GM12878 (cell line): ENCODE measurements around the gene EML1. TPM values are rescaled to one million over a fixed set of nuclear protein-coding genes. Genes with fewer than 3 reads are reported as not detected.

Experiments used
- ATAC-seq: fragments of 200-7000 bp; cut with Tn5 transposase; 3 replicates; pipeline ENCODE4 v1.9.1; 2020; ENCODE audit warnings: mild to moderate bottlenecking, moderate library complexity
- BruUV-seq: library from RNA; stranded (reverse); fragments of 400-500 nt; replicated peaks from 2 replicates; lab custom pipeline; 2021; lab: Mats Ljungman, UMichigan
- CTCF ChIA-PET: fragments of 300-600 bp; sonication (Branson Sonifier 250); formaldehyde crosslinking; extraction: SDS; loops from one replicate; lab custom pipeline; 2021; ENCODE audit warnings: inconsistent platforms; lab: Yijun Ruan, JAX
- POLR2A ChIA-PET: fragments of 350-600 bp; formaldehyde crosslinking; extraction: SDS; loops from one replicate; lab custom pipeline; 2021; ENCODE audit warnings: inconsistent platforms; lab: Charles Lee
- RAD21 ChIA-PET: fragments of 300-600 bp; sonication (Branson Sonifier 250); formaldehyde crosslinking; loops from one replicate; lab custom pipeline; 2023; ENCODE audit warnings: antibody characterized with exemption; ENCODE audit not compliant: unreplicated experiment; lab: Charles Lee
- SMC1A ChIA-PET: fragments of 300-600 bp; sonication (Branson Sonifier 250); formaldehyde crosslinking; loops from one replicate; lab custom pipeline; 2023; ENCODE audit not compliant: unreplicated experiment, uncharacterized antibody; lab: Charles Lee
- DNase-seq: peaks from one replicate; pipeline ENCODE4 v3.0.0-alpha.2; 2011; ENCODE audit warnings: low read depth, low spot score
- FAIRE-seq: peaks from 3 replicates; lab custom pipeline; 2011; peaks lifted over from hg19 to GRCh38; lab: Jason Lieb, UNC
- H2AFZ ChIP-seq: 2 replicates; pipeline ENCODE4 v1.6.0; 2011; ENCODE audit warnings: low read depth, low read length, control low read depth; ENCODE audit not compliant: control insufficient read depth
- H3K27ac ChIP-seq: 2 replicates; pipeline ENCODE4 v1.5.1; 2011; ENCODE audit warnings: control low read depth; ENCODE audit not compliant: control insufficient read depth, insufficient read depth
- H3K27me3 ChIP-seq, 2 experiments: replicated peaks in 1 of 2; 2 replicates each; pipeline versions ENCODE4 v1.6.0 to v1.6.1; 2011; ENCODE audit warnings: low read length in 1 of 2; ENCODE audit not compliant: control insufficient read depth in 2 of 2, insufficient read depth in 2 of 2
- H3K36me3 ChIP-seq, 2 experiments: 2 replicates each; pipeline ENCODE4 v1.5.1; 2011; ENCODE audit warnings: low read length in 1 of 2; ENCODE audit not compliant: control insufficient read depth in 2 of 2, insufficient read depth in 2 of 2
- H3K4me1 ChIP-seq: 2 replicates; pipeline ENCODE4 v1.6.1; 2011; ENCODE audit warnings: mild to moderate bottlenecking, low read length, moderate library complexity, mixed read lengths; ENCODE audit not compliant: control insufficient read depth, insufficient read depth
- H3K4me2 ChIP-seq: 2 replicates; pipeline ENCODE4 v1.6.0; 2011; ENCODE audit warnings: control low read depth; ENCODE audit not compliant: control insufficient read depth, insufficient read depth
- H3K4me3 ChIP-seq: fragments of 200-600 bp; sonication (generic); 2 replicates; pipeline ENCODE4 v1.5.1; 2016
- H3K79me2 ChIP-seq: 2 replicates; pipeline ENCODE4 v1.6.0; 2011; ENCODE audit warnings: low read length; ENCODE audit not compliant: control insufficient read depth, insufficient read depth
- H3K9ac ChIP-seq: 2 replicates; pipeline ENCODE4 v1.8.0; 2011; ENCODE audit warnings: low read length, control low read depth, mixed read lengths; ENCODE audit not compliant: control insufficient read depth, insufficient read depth
- H3K9me3 ChIP-seq: replicated peaks from 3 replicates; pipeline ENCODE4 v1.5.1; 2011; ENCODE audit warnings: mild to moderate bottlenecking, low read length; ENCODE audit not compliant: control insufficient read depth, insufficient read depth
- H4K20me1 ChIP-seq: 2 replicates; pipeline ENCODE4 v1.6.0; 2011; ENCODE audit not compliant: control insufficient read depth, insufficient read depth
- ESRRA ChIP-seq: IDR thresholded peaks from 2 replicates; pipeline ENCODE4 v1.6.1; 2012; ENCODE audit warnings: mild to moderate bottlenecking, low read length, improper control_type of control experiment
- NFXL1 ChIP-seq: fragments of 450-650 bp; IDR thresholded peaks from 2 replicates; pipeline ENCODE4 v1.6.1; 2017; ENCODE audit warnings: antibody characterized with exemption, mild to moderate bottlenecking, borderline replicate concordance
- NRF1 ChIP-seq: conservative IDR thresholded peaks from 2 replicates; pipeline ENCODE4 v1.6.1; 2011; ENCODE audit warnings: mild to moderate bottlenecking, low read depth, low read length, improper control_type of control experiment
- PAX8 ChIP-seq: fragments of 450-650 bp; IDR thresholded peaks from 2 replicates; pipeline ENCODE4 v1.6.1; 2017; ENCODE audit warnings: mild to moderate bottlenecking, moderate library complexity
- WGBS: methylation state at CpG from one replicate; pipeline ENCODE4 v1.1.6; 2016; ENCODE audit warnings: low lambda C conversion rate; ENCODE audit not compliant: insufficient replicate concordance, insufficient coverage; ENCODE audit errors: missing lambda C conversion rate; 5-methylcytosine and 5-hydroxymethylcytosine counted together
- in situ Hi-C: fragments of 300-500 bp; cut with MboI; formaldehyde crosslinking; loops from 9 replicates; pipeline ENCODE4 v1.14.3; 2018; ENCODE audit warnings: mixed read lengths
- intact Hi-C: fragments of 100-400 bp; cut with micrococcal nuclease; formaldehyde crosslinking; loops from one replicate; pipeline ENCODE4 v1.14.2; 2022; ENCODE audit not compliant: unreplicated experiment
- polyA plus RNA-seq, 11 experiments: library from polyadenylated mRNA; depleted of rRNA in 4 of 11; unstranded in 6 of 11; stranded (reverse) in 5 of 11; fragments of >200 nt; fragmentation: Nextera tagmentation in 4 of 11; fragmentation: Illumina TruSeq in 1 of 11; extraction: Ambion mirVana in 4 of 11; extraction: Trizol in 1 of 11; gene quantifications; 1 replicate in 1 of 11; 2 replicates in 10 of 11; pipeline versions ENCODE4 v1.2.1 to v1.2.3, GENCODE V29; 2011 to 2016; ENCODE audit warnings: inconsistent platforms in 2 of 11, missing spikeins in 2 of 11, low read depth in 1 of 11
- total RNA-seq, 4 experiments: library from RNA; depleted of rRNA in 3 of 4; stranded (reverse); fragments of >200 nt in 3 of 4; fragmentation: Illumina TruSeq in 1 of 4; extraction: Trizol in 1 of 4; gene quantifications; 2 replicates each; pipeline versions ENCODE4 v1.2.1 to v1.2.3, GENCODE V29; 2013 to 2021
- TF ChIP-seq, protein P1 (sequence below): fragments of 450-650 bp; IDR thresholded peaks from 2 replicates; pipeline ENCODE4 v1.6.1; 2017; ENCODE audit warnings: mild to moderate bottlenecking
- TF ChIP-seq, protein P2 (sequence below): fragments of 450-650 bp; IDR thresholded peaks from 2 replicates; pipeline ENCODE4 v1.6.1; 2017; ENCODE audit warnings: mild to moderate bottlenecking, moderate library complexity
- TF ChIP-seq, protein P3 (sequence below): fragments of 450-650 bp; formaldehyde crosslinking; IDR thresholded peaks from 2 replicates; pipeline ENCODE4 v1.4.0; 2022; ENCODE audit warnings: mild to moderate bottlenecking, moderate library complexity
- TF ChIP-seq, protein P4 (sequence below): fragments of 450-650 bp; formaldehyde crosslinking; IDR thresholded peaks from 2 replicates; pipeline ENCODE4 v1.4.0; 2020; ENCODE audit warnings: mild to moderate bottlenecking, moderate library complexity

EML1 gene
- total and polyA plus RNA-seq, 10 of the 15 experiments (the other 5 are each of a cell fraction or from before 2014, with no cell fraction given): 0.05 to 3.4 (median 0.11) TPM; not detected in 3

DNA sequence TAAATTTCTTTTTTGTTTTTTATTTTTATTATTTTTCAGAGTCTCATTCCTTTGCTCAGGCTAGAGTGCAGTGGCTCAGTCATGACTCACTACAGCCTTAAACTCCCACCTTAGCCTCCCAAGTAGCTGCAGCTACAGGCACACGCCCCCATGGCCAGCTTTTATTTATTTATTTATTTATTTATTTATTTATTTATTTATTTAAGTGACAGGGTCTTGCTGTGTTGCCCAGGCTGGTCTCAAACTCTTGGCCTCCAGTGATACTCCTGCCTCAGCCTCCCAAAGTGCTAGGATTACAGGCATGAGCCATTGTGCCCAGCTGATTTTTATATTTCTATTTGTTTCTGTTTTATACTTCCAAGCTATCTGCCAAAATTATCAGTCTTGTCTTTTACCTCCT lies 182.8 kb downstream of the EML1 start:
- Histone ChIP-seq H3K9ac (no peak overlapping the region), H3K36me3 (no peaks in the 10 kb centered on the region), H3K9me3 (no peaks in the 10 kb centered on the region), H3K4me3 (no peak overlapping the region), H3K27ac (no peak overlapping the region), H3K27me3 (peaks cover 0 to 5% of the 10 kb centered on the region in 2 experiments; a peak in 2 of 4 replicates), H3K4me1 (no peaks in the 10 kb centered on the region), H3K79me2 (no peaks in the 10 kb centered on the region), H2AFZ (no peak overlapping the region), H4K20me1 (no peaks in the 10 kb centered on the region), H3K4me2 (no peak overlapping the region)
- no TSS peak for BruUV-seq
- POLR2A ChIA-PET: interaction anchor here (0.6 kb wide), 1 partner anchor 123 kb away, joined by 3 read pairs; no protein-coding TSS in a partner anchor
- SMC1A ChIA-PET: interaction anchor here (1.0 to 1.3 kb wide), 5 partner anchors 10 to 80 kb away, joined by 3 to 4 read pairs (median 3); no protein-coding TSS in a partner anchor
- CTCF ChIA-PET: interaction anchor here (0.7 to 2.3 kb wide), 7 partner anchors 7 to 217 kb away, joined by 3 to 11 read pairs (median 7); no protein-coding TSS in a partner anchor
- DNase-seq (no peak), ATAC-seq (no peak), FAIRE-seq (no peak)
- 0% methylated on average over 1 of the region's 1 CpG for WGBS
- RAD21 ChIA-PET: interaction anchor here (2.1 kb wide), 1 partner anchor 217 kb away, joined by 5 read pairs; no protein-coding TSS in a partner anchor
- intact Hi-C loops (no loop called here), in situ Hi-C loops (no loop called here)
- TF ChIP-seq ESRRA (no peak), NFXL1 (no peak), PAX8 (no peak), NRF1 (no peak)
- TF ChIP-seq, protein P1, sequence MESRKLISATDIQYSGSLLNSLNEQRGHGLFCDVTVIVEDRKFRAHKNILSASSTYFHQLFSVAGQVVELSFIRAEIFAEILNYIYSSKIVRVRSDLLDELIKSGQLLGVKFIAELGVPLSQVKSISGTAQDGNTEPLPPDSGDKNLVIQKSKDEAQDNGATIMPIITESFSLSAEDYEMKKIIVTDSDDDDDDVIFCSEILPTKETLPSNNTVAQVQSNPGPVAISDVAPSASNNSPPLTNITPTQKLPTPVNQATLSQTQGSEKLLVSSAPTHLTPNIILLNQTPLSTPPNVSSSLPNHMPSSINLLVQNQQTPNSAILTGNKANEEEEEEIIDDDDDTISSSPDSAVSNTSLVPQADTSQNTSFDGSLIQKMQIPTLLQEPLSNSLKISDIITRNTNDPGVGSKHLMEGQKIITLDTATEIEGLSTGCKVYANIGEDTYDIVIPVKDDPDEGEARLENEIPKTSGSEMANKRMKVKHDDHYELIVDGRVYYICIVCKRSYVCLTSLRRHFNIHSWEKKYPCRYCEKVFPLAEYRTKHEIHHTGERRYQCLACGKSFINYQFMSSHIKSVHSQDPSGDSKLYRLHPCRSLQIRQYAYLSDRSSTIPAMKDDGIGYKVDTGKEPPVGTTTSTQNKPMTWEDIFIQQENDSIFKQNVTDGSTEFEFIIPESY: no peak
- TF ChIP-seq, protein P2, sequence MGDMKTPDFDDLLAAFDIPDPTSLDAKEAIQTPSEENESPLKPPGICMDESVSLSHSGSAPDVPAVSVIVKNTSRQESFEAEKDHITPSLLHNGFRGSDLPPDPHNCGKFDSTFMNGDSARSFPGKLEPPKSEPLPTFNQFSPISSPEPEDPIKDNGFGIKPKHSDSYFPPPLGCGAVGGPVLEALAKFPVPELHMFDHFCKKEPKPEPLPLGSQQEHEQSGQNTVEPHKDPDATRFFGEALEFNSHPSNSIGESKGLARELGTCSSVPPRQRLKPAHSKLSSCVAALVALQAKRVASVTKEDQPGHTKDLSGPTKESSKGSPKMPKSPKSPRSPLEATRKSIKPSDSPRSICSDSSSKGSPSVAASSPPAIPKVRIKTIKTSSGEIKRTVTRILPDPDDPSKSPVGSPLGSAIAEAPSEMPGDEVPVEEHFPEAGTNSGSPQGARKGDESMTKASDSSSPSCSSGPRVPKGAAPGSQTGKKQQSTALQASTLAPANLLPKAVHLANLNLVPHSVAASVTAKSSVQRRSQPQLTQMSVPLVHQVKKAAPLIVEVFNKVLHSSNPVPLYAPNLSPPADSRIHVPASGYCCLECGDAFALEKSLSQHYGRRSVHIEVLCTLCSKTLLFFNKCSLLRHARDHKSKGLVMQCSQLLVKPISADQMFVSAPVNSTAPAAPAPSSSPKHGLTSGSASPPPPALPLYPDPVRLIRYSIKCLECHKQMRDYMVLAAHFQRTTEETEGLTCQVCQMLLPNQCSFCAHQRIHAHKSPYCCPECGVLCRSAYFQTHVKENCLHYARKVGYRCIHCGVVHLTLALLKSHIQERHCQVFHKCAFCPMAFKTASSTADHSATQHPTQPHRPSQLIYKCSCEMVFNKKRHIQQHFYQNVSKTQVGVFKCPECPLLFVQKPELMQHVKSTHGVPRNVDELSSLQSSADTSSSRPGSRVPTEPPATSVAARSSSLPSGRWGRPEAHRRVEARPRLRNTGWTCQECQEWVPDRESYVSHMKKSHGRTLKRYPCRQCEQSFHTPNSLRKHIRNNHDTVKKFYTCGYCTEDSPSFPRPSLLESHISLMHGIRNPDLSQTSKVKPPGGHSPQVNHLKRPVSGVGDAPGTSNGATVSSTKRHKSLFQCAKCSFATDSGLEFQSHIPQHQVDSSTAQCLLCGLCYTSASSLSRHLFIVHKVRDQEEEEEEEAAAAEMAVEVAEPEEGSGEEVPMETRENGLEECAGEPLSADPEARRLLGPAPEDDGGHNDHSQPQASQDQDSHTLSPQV: no peak
- TF ChIP-seq, protein P3, sequence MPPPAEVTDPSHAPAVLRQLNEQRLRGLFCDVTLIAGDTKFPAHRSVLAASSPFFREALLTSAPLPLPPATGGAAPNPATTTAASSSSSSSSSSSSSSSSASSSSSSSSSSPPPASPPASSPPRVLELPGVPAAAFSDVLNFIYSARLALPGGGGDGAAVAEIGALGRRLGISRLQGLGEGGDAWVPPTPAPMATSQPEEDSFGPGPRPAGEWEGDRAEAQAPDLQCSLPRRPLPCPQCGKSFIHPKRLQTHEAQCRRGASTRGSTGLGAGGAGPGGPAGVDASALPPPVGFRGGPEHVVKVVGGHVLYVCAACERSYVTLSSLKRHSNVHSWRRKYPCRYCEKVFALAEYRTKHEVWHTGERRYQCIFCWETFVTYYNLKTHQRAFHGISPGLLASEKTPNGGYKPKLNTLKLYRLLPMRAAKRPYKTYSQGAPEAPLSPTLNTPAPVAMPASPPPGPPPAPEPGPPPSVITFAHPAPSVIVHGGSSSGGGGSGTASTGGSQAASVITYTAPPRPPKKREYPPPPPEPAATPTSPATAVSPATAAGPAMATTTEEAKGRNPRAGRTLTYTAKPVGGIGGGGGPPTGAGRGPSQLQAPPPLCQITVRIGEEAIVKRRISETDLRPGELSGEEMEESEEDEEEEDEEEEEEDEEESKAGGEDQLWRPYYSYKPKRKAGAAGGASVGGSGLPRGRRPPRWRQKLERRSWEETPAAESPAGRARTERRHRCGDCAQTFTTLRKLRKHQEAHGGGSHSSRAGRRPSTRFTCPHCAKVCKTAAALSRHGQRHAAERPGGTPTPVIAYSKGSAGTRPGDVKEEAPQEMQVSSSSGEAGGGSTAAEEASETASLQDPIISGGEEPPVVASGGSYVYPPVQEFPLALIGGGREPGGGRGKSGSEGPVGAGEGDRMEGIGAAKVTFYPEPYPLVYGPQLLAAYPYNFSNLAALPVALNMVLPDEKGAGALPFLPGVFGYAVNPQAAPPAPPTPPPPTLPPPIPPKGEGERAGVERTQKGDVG (CRISPR knock-in tag): no peak
- TF ChIP-seq, protein P4, sequence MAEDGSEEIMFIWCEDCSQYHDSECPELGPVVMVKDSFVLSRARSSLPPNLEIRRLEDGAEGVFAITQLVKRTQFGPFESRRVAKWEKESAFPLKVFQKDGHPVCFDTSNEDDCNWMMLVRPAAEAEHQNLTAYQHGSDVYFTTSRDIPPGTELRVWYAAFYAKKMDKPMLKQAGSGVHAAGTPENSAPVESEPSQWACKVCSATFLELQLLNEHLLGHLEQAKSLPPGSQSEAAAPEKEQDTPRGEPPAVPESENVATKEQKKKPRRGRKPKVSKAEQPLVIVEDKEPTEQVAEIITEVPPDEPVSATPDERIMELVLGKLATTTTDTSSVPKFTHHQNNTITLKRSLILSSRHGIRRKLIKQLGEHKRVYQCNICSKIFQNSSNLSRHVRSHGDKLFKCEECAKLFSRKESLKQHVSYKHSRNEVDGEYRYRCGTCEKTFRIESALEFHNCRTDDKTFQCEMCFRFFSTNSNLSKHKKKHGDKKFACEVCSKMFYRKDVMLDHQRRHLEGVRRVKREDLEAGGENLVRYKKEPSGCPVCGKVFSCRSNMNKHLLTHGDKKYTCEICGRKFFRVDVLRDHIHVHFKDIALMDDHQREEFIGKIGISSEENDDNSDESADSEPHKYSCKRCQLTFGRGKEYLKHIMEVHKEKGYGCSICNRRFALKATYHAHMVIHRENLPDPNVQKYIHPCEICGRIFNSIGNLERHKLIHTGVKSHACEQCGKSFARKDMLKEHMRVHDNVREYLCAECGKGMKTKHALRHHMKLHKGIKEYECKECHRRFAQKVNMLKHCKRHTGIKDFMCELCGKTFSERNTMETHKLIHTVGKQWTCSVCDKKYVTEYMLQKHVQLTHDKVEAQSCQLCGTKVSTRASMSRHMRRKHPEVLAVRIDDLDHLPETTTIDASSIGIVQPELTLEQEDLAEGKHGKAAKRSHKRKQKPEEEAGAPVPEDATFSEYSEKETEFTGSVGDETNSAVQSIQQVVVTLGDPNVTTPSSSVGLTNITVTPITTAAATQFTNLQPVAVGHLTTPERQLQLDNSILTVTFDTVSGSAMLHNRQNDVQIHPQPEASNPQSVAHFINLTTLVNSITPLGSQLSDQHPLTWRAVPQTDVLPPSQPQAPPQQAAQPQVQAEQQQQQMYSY (CRISPR knock-in tag): no peak
